ENCODE measurements around the gene PCBP4.

DNA sequence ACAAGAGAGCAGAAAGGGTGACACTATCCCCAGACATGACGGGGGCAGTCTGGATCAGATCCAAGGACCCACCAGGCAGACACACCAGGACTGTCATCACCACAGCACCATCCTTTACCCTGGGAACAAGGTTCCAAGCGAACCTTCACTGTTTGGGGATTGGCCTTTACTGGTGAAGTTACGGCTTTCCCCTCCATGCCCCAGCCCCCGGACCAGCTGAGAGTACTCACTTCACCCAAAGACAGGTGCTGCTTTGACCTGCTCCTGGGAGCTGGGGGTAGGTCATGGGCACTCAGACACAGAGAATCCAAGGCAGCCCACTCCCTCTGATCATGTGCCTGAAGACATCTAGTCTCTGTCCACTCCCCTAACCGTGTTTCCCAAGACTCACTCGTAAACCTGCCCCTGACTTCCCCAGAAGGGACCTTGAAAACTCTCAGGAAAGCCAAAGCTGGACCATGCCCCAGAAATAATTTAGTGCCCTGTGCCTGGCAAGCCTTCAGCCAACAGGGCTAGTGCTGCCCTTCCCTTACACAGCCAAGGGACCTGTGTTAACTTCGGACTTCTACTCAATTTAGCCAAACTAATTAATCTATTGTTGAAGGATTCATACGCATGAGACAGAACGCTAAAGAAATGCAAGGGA, 28.4 kb downstream of the PCBP4 start:
- TF ChIP-seq, protein P1, sequence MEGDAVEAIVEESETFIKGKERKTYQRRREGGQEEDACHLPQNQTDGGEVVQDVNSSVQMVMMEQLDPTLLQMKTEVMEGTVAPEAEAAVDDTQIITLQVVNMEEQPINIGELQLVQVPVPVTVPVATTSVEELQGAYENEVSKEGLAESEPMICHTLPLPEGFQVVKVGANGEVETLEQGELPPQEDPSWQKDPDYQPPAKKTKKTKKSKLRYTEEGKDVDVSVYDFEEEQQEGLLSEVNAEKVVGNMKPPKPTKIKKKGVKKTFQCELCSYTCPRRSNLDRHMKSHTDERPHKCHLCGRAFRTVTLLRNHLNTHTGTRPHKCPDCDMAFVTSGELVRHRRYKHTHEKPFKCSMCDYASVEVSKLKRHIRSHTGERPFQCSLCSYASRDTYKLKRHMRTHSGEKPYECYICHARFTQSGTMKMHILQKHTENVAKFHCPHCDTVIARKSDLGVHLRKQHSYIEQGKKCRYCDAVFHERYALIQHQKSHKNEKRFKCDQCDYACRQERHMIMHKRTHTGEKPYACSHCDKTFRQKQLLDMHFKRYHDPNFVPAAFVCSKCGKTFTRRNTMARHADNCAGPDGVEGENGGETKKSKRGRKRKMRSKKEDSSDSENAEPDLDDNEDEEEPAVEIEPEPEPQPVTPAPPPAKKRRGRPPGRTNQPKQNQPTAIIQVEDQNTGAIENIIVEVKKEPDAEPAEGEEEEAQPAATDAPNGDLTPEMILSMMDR (IDR thresholded peaks at IDR 0.05): no peak
- no peak for TF ChIP-seq POLR2A (IDR thresholded peaks at IDR 0.05)
